HG02870 (cell line): ENCODE measurements around the gene CORO2B.

Source experiments
- ATAC-seq: cut with Tn5 transposase; IDR thresholded peaks from one replicate; pipeline ENCODE4 v1.9.1; 2021; ENCODE audit warnings: mild to moderate bottlenecking, moderate library complexity; ENCODE audit not compliant: unreplicated experiment

CORO2B gene

DNA sequence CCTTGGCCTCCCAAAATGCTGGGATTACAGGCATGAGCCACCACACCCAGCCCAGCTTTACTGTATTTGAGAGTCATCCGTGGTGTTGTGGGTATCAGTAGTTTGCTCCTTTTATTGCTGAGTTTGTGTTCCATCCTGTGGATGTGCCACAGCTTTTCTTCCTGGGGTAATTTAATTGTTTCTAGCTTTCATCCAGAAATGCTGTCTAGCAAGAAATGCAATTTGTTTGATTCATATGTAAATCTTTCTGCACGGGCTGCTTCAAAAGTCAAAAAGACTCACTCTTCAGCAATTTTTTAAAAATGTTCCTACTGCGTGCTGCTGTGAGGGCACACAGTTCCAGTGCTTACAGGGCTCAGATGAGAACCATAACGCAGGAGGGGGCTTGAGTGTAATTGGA lies 47.1 kb downstream of the CORO2B start:
- no peak for ATAC-seq

DNA sequence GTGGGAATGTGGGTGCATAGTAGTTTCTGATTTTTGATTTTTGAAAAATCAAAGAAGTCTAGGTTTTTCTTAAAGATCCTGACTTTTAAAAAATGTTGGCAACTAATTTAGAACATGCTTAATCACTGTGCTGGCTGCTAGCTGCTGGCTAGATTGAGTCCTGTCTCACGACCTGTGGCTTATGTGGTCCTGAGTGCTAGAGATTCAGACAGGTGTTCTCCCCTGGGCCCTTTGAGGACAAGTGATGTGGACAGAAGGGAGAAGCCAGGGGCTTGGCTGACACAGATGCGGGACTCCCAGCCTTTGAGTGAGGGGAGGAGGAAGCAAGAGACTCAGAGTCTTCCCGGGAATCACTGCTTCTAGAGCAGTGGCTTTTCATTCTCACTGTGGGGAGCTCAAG lies 47.5 kb downstream of the CORO2B start:
- no peak for ATAC-seq

DNA sequence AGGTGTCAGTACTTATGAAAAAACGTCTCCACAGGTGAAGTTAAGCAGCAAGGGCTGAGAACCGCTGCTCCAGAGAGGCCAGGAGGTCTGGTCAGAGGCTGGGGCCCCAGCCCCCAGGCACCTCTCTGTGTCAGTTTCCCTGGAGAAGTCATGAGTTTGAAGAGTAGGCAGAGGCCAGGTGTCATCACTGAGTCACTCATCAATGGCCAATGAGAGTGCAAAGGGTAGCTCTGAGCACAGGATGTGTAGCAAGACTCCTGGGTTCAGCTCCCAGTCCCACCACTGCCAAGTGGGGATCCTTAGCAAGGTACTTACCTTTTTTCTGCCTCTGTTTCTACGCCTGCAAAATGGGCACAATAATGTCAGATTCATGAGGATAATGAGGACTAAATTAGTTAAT lies 47.9 kb downstream of the CORO2B start:
- no peak for ATAC-seq

DNA sequence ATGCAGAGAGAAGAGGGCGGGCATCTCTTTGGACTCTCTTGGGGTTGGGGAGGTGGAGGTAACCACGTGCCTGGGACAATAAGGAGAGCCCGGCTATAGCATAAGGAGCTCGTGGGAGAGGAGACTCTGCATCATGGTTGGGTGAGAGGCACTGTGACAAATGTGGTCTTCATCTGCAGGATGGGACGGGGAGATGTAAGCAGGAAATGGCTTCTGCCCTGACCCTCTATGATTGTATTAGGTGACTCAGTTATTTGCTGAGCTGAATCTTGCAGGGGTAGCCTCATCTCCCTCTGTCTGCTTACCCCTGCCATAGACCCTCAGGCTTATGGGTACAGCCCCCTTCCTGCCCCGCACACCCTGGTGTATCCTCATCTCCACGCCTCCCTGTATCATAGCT lies 48.7 kb downstream of the CORO2B start:
- no peak for ATAC-seq

DNA sequence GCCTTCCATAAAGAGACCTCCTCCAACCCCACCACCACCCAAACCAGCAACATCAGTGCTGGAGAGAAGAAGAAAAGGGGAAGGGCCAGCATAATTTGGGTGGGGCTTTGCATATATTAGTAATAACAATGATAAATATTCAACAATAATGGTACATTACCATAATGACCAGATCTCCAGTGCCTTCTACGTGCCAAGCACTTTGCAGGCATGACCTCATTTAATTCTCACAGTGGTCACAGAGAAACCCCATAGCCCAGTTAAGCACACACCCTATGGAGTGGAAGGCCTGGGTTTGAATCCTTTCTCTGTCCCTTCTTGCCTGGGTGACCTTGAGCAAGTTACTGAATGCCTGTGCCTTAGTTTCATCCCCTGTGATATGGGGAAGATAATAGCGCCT lies 49.2 kb downstream of the CORO2B start:
- no peak for ATAC-seq

DNA sequence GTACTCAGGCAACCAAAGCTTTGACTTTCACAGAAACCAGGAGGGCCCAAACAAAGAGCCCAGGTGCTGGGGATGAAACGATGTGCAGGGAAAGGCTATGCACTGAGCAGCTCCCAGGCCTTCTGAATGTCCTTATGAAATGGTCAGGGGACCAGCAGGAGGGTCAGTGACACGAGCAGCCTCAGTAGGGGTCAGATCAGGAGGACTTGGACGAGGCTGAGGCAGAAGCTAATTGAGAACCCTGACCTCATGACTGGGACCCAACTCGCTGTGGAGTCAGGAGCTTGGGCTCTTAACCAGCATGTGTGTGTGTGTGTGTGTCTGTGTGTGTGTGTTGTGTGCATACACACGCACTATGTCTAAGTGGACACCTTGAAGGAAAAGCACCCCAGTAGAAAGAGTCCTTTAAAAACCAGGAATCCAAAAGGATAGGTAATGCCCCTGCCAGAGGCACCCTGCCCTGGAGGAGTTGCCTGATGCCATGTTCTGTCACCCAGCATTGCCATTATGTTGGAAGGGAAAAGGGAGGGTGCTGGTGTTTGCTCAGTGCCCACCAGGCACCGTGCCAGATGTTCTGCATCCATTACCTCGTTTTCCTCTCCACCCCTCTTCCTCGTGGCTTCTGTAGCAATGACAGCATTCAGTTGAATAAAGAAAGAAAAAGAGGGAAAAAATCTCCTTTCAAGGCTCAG lies 50.9 kb downstream of the CORO2B start:
- no peak for ATAC-seq

DNA sequence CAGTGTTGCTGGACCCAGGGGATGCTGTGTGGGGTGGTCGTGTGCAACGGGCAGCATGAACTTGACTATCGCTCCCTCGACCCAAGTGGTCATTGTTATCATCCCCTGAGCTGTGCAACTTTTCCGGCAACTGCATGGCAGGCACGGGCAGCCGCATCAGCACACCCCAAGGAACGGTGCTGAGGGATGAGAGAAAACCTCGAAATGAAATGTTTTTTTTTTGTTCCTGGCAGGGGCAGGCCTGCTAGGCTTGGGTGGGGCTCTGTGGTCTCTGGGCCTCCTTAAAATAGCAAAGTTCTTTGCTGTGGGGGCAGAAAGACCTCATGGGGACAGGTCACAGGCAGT lies 51.4 kb downstream of the CORO2B start:
- no peak for ATAC-seq

DNA sequence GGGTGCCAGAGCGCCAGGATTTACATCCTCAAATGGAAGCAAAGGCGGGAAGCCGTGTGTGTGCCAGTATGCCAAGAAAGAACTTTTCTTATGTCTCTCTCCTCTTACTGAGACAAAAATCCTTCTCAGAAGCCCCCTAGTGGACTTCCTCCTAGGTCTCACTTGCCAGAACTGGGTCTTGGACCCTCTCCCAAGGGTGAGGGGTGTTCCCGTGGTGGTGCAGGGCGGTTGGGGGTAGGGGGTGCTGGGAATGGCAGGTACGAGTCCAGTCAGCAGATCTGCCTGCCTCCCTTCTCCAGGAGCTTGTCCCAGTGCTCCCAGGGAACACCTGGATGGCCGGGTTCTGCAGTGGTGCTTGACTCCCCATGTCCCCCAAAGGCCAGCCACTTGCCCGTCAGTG lies 52.0 kb downstream of the CORO2B start:
- no peak for ATAC-seq

DNA sequence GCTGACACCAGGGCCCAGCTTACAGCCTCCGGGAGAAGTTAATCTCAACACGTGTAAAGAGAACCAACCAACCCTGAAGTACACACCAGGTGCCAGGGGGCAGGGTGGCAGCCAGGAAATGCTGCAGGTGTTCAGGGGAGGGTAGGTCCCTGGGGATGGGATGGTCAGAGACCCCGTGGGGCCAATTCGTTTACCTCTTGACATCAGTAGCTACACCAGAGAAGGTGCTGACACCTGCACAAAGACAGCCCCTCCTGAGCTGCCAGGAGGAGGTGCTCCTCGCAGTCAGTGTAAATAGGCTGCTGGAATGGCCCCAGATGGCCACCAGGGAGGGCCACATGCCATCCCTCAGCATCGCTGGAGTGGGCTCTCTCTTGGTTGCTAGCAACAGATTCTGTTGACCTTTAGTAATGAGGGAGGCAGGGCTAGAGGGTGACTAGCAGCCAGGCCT lies 52.8 kb downstream of the CORO2B start:
- ATAC-seq = no peak

DNA sequence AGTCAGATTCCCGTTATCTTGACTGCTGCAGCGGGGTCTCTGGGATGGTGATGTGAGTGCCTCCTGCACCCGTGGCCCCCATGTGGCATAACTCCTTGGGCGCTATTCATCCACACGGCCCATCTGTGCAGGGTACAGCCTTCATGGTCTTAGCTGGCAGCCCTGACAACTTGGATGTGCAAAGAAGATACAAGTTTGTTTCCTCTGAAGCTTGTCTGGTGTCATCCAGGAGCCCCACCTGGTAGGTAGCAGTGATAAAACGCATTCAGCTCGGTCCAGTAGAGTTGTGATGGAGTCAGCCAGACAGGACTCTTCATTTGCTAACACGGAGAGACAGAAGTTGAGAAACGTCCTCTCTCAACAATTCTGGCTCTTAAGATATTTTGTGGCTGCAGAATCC lies 53.3 kb downstream of the CORO2B start:
- no peak for ATAC-seq

DNA sequence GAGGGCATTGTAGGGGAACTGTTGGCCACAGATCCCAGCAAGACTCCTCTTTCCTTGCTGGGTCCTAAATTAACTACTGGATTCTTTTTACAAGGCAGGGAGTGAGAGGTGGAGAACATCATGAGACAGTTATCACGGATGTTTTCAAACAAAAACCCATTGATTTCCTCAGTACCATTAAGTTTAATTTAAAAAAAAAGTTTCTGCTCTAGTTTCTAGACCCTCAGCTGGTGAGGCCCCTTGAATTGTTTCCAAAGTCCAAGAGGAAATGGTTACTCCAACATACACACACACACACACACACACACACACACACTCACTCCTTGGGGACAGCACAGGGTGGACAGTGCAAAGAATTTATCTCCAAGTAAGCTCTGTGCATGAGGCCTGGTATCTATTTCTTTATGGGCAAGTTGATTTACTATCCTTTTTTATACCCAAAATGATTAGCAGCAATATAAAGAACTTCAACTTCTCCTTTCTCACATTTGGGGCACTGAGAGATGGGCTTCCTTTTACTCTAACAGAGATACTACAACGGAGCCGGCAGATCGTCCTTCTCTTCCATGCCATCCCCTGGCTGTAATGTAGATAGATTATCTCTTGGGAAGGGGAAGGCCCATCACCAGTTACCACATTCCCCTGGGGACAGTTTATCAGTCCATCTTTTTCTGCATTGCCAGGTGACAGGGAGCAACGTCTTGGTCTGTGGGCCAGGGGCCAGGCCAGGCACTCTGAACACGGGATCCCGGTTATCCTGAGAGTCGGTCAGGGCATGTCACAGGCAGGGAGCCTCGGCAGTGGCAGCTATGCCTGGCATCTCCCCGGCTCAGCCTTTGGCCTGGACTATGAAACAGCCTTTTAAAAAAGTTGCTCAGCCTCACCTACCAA lies 54.7 kb downstream of the CORO2B start:
- ATAC-seq = no peak

DNA sequence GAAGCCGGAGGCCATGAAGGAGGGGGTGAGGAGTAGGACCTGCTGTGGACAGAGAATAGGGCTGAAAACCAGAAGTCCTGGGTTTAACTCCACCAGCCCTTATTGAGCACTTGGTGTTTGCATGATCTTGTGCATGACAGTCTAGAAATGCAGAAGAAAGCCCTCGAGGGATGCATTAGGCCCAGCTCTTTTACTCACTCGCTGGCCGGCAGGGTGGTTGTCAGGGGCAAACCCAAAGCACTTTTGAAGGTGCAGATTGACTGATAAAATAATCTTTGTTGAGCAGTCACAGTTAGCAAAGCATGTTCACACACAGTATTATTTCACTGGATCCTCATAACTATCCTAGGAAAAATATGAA lies 55.3 kb downstream of the CORO2B start:
- ATAC-seq = no peak

DNA sequence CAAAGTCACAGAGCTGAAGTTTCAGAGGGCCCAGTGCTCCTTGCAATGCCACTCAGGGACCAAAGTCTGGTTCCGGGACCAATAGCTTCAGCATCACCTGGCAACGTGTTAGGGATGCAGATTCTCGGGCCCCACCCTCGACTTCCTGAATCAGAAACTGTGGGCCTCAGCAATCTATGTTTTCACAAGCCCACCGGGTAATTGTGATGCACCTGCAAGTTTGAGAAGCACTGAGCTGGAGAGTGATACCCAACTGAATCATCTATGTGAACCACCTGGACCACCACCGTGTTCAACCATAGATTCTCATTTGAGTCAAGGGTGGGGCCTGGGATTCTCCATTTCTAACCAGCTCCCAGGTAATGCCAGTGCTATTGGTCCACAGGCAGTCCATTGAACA lies 55.7 kb downstream of the CORO2B start:
- ATAC-seq = no peak

DNA sequence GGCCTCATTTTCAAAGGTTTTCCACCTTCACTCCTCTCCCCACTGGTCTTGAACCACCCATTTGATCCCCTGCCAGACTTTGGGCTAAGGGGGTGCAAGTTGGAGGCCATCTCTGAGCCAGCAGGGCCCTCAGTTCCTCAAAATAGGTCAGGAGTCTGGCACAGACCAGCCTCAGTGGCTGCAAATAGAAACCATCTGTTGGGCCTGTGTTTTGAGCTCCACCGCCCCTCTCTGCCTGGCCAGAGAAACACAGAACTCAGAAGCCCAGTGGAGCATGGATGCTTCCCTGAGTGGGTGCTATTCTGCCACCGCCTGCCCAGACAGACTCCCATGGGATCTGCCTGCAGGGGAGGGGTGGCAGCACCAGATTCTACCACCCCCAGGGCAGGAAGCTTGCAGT lies 56.3 kb downstream of the CORO2B start:
- no peak for ATAC-seq

DNA sequence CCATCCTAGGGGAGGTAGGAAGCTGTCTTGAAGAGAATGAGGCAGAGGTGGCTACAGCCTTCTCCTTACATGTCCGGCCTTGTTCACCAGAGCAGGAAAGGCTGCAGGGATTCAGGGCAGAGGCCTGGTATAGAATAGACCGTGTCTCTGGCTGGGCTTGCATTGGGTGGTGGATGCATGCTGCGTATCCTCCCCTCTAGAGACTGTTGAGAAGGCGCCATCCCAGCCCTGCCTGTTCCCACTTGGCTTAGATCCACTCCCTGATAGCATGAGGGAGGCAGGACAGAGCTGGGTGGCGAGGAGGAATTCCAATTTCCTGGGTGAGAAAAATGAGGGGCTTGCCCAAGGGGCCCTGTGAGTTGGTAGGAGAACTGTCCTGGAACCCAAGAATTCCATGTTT lies 57.5 kb downstream of the CORO2B start:
- ATAC-seq = no peak

DNA sequence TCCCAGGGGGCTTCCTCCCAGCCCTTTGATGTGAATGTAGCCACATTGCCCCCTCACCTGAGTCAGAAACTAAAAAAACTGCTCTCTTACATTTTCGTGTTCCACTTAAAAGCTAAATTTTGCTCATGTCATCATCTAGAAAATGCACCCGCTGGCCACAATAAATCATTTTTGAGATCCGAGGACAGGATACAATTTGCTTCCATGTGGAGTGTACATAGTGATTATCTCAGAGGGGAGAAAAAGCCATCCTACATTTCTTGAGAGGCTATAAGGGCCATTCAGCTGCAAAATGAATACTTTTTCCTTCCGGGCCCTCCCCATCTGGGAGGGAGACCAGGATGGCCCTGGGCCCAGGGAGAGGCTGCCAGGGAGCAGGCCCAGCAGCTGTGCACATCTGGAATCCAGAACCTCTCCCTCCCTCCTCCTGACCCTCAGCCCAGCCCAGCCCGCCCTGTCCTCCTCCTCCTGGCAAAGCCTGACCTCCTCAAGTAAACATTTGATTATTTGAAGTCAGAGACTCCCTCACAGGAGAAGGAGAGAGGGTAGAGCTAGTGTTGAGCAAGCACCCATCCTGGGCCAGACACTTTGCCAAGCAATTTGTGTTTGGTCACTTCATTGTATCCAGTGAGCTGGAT lies 59.1 kb downstream of the CORO2B start:
- ATAC-seq = no peak

DNA sequence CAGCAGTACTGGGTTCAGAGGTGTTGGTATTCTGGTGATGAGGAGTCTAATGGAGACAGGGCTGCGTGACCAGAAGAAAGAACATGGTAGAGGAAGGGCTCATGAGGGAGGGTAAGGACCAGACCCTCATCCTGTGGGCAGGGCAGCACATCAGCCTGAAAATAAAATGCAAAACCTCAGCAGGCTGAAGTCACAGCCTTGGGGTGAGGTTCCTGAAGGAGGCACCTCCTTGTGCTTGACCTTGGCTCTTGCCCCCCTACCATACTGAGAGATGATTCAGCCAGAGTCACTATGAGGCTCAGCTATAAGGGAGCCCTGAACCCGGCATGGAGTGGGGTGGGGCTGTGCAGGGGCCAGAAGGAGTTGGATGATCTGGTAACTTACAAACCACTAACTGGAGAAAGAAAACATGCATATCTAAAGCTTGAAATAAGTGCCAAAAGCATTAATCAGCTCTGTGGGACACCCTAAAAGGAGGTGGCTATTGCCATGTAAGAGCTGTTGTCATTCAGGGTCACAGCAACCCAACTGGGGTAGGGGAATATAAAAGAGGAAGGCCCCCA lies 60.2 kb downstream of the CORO2B start:
- ATAC-seq = no peak

DNA sequence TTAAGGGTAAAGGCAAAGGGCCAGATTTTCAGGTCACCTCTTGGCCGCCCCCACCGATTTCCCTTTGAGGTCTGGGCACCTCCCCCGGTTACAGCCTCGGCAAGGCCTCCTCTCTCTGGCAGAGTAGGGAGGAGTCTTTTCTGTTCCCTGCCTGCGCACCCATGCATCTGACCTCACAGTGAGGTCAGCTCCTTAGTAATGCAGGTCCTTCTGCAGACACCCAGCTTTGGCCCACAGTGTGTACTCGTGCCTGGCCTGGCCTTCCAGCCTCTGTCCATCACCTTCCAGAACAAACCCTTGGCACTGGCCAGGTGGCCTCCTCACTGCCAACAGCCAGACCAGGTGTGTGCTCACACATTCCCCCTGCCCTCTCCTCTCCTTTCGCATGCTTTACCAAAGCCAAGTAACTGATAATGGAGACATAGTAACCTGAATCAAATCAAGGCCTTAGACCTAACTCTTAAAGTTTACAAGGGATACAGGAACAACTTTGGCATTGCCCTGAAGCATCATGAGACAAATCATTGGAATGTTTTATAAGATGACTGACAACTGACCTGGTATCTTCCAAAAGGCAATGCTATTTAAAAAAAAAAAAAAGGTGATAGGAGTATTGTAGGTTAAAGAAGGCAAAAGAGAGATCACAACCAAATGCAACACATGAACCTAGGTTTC lies 61.3 kb downstream of the CORO2B start:
- ATAC-seq = no peak

DNA sequence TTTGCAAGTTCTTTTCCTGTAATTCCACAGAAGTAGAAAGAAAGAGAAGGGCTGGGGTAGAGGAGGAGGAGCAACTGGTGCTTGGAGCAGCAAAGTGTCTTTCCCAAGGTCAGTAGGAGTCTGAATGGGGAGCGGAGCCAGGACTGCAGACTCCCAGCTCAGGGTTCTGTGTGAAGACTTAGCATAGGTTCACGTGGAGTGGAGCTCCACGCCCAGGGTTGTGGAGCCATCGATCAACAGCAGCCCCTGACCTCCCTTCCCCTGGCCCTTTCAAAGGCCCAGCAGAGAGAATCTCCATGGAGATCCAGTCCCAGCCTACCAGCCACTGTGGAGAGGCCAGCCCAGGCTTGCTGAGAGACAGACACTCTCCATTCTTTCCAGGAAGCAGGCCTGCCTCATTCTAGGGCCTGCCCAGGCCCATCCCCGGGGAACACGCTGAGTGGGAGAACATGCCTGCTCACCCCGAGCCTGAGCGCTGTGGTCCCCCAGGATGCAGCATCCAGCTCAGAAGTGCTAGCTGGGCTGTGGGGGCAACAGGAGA lies 62.1 kb downstream of the CORO2B start:
- ATAC-seq = no peak

DNA sequence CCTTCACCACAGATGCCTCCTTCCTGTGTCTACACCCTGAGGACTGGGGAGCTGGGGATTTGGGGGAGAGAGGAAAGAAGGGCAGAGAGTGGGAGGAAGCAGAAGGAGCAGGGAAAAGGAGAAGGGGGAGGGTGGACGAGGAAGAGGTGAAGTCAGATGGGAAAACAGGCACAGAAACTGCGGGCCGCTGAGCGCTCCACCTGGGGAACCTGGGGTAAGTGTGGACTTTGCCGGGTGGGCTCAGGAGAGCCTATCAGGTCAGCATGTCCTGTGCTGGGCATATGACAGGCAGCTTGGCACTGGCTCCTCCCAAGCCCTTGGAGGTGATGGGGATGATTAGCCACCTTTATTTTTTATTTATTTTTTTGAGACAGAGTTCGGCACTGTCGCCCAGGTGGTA lies 62.6 kb downstream of the CORO2B start:
- ATAC-seq = no peak

DNA sequence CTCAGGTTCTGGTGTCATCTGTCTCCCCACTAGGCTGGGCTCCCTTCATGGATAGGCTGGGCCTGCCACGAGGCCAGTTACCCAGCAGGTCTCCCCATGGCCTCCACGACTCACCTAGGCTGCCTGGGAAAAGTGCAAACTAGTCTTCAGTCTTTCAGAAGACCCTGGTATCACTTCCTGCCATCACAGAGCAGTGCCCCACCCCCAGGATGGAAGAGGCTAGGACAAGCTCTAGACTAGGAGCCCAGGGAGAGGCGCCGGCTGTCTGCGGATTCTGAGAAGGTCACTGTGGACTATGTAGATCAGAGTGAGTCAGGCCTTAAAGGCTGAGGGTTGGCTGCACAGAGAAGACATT lies 63.7 kb downstream of the CORO2B start:
- no peak for ATAC-seq
